ENCODE measurements around the gene ERICH3.

GRCh38 chr1:74690364-74690696 is 16.7 kb upstream of the ERICH3 start:
- TF ChIP-seq CTCF (IDR thresholded peaks at IDR 0.05) = no peak
- TF ChIP-seq POLR2AphosphoS5 (IDR thresholded peaks at IDR 0.05) = no peak
- no peak for TF ChIP-seq EP300 (IDR thresholded peaks at IDR 0.05)
- TF ChIP-seq POLR2A (IDR thresholded peaks at IDR 0.05) = no peak
